Stimulated activated CD4-positive, alpha-beta T cell treated with anti-CD3 and anti-CD28 coated beads, TNF-alpha, amount 100 ng/mL, for 24 hours (primary cell): ENCODE measurements around the gene TSHZ2.

Experiments
- DNase-seq, 3 experiments: peaks; one replicate each; pipeline ENCODE4 v3.0.0-alpha.2; 2020; ENCODE audit warnings: low read depth in 3 of 3

Gene TSHZ2, protein sequence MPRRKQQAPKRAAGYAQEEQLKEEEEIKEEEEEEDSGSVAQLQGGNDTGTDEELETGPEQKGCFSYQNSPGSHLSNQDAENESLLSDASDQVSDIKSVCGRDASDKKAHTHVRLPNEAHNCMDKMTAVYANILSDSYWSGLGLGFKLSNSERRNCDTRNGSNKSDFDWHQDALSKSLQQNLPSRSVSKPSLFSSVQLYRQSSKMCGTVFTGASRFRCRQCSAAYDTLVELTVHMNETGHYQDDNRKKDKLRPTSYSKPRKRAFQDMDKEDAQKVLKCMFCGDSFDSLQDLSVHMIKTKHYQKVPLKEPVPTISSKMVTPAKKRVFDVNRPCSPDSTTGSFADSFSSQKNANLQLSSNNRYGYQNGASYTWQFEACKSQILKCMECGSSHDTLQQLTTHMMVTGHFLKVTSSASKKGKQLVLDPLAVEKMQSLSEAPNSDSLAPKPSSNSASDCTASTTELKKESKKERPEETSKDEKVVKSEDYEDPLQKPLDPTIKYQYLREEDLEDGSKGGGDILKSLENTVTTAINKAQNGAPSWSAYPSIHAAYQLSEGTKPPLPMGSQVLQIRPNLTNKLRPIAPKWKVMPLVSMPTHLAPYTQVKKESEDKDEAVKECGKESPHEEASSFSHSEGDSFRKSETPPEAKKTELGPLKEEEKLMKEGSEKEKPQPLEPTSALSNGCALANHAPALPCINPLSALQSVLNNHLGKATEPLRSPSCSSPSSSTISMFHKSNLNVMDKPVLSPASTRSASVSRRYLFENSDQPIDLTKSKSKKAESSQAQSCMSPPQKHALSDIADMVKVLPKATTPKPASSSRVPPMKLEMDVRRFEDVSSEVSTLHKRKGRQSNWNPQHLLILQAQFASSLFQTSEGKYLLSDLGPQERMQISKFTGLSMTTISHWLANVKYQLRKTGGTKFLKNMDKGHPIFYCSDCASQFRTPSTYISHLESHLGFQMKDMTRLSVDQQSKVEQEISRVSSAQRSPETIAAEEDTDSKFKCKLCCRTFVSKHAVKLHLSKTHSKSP (N-terminal part only)

GRCh38 chr20:52972190-52972937, at the start of gene TSHZ2:
TSHZ2 (plus strand) TSS chr20:52972358; CDS start chr20:52973294, 936 bp downstream.
- peak; percentile 33 to 55 (median 38) for DNase-seq

GRCh38 chr20:52922436-52922835, 49.7 kb upstream of the TSHZ2 start:
- no peak for DNase-seq

- DNase-seq = no peak
These were observed 48.8 kb upstream of the TSHZ2 start for GRCh38 chr20:52923123-52923937.

DNA sequence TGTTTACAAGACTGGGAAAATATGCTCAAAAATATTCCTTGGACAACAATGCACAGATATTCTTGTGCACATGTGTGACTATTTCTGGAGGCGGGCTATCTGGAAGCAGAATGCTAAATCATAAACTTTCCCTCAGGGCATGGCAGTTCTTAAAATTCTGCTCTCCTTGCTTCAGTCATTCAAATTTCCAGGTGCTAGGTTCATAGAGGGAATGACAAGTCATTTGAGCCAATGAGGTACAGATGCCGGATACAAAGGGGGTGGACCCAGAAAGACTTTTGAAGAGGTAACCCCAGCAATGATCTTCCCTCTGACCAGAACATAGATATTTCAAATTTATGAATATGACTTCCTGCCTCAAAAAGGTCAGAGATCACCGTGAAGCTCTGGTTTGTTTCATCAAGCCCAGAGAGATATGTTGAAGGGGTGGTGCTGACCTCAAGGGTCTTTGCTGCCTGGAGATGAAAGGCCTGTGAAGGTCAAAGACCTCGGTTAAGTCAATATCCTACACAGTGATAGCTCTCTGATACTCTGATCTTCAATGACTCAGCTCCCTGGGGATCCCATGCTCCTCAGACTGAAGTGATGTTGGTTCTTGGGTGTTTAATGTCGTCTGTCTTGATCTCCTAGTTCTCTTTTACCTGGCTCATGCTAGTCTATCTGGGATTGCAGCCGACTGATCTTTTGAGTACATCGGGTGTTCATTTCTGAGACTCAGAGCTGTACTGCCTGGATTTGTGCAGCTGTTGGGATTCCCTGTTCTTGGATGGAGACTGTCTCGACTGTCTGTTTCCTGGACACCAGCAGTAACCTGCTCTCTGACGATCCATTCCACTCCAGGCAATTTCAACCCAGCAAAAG, 47.5 kb upstream of the TSHZ2 start:
- no peak for DNase-seq

GRCh38 chr20:52926505-52926904, 45.7 kb upstream of the TSHZ2 start:
- no peak for DNase-seq

- DNase-seq = no peak
These were observed 38.3 kb upstream of the TSHZ2 start for GRCh38 chr20:52933867-52934266.

DNA sequence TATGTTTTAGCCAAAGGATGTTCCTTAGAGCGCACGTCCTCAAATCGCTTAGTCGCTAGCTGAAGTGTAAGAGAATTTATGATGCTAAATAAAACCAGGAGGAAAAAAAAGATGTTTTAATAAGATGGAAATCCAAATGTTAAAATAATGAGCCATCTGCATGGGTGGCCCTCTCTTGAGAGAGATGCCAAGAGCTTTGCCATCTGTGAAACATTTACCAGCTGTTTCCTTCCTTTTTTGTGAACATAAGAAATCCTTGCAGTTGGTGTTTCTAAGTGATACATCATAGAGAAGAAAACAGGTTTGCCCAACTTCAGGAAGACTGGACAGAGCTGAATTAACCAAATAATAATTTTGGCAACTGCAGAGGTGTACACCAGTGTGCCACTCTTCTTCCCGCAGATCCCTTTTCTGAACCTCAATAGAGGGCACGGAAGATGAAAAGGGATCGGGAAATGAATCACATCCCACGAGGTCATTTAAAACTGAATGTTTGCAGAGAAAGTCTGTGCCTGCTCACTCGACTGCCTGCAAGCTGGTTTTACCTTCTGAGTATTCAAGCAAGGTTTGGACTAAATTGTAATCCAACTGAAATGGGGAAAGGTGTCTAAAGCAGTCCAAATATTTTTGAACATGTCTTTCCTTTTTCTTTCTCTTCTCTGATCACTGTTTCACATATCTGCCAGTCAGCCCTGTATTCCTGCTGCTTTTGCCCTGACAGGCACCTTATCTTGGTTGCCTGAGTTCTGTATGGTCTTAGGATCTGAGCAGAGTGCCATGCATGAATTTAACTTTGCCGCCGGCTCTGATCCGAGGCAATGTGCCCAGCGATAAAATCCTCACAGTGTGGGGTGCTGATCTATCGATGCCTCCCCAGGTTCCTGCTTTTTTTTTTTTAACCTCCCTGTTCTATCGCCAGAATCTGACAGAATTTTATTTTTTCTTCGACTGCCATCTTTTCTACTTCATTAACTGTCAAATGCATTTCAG, 35.5 kb upstream of the TSHZ2 start:
- no peak for DNase-seq

- no peak for DNase-seq
These were observed 34.5 kb upstream of the TSHZ2 start for GRCh38 chr20:52937591-52938100.

DNA sequence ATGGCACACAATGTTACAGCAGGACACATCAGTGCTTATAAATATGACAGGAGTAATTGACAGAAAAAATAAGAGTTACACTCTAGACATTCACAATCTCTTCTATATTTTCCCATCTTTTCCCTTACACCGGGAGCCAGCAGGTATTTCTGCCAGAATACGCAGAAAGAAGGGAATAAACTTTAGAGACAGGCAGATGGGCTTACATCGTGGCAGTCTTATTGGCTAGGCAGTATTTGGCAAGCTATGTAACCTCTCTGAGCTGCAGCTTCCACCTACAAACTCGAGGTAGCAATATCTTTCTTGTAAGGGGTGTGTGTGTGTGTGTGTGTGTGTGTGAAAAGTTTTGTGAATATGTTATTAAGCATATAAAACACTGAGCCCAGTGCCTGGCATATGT, 33.0 kb upstream of the TSHZ2 start:
- DNase-seq = no peak

- DNase-seq = no peak
These were observed 30.4 kb upstream of the TSHZ2 start for GRCh38 chr20:52941808-52942207.

DNA sequence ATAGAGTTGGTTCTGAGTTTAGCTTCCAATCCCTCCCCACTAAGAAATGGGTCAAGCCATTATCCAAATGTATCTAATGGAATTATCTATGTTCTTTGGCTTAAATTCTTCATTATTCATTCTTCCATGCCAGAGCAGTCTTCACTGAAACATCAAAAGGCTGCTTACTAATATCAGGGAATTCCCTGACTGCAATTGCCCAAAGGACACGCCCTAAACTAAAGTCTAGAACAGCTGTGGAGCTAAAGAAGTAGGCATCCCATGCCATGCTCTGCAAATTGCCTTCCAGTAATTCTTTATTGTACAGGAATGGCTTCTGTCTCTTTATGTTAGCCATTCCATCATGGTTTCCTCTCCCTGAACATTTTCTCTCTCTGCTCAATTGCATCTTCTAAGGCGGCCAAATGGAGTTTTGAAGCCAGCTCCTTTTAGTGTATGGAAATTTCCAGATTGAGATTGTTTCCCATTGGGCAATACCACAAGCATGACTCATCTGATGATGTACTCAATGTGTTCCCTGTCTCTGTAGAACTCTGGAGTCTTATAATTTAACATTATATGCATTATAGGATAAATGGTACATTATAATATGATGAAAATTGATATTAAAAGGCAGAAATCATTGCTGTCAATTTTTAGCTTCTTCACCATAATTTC, 28.8 kb upstream of the TSHZ2 start:
- no peak for DNase-seq

GRCh38 chr20:52945268-52945667, 26.9 kb upstream of the TSHZ2 start:
- no peak for DNase-seq

DNA sequence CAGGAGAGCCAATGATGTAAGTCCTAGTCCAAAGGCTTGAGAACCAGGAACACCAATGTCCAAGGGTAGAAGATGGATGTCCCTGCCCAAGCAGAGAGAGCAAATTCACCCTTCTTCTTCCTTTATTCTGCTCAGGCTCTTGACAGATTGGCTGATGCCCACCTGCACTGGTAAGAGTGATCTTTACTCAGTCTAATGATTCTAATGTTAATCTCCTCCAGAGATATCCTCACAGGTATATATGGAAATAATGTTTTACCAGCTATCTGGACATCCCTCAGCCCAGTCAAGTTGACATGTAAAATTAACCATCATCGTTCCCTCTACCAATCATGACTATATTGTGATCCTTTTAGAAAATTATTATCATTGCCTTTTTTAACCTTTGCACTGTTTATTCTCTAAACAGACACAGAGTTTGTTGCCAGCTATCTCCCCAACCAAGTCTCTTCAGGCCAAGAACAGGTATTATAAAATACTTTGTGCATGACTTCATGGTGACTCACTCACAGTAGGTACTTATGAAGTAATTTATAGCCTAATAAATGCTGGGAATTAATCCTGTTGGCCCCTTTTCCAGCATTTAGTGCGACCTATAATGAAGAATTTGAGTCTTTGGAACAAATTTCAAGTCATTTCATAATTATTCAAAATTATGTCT, 26.2 kb upstream of the TSHZ2 start:
- DNase-seq = no peak

GRCh38 chr20:52948491-52948890, 23.7 kb upstream of the TSHZ2 start:
- no peak for DNase-seq

GRCh38 chr20:52953020-52953419, 19.1 kb upstream of the TSHZ2 start:
- no peak for DNase-seq

- DNase-seq = no peak
These were observed 17.3 kb upstream of the TSHZ2 start for GRCh38 chr20:52954849-52955248.

- no peak for DNase-seq
These were observed 13.9 kb upstream of the TSHZ2 start for GRCh38 chr20:52958211-52958610.
